ENCODE measurements around the gene IMMP2L.
A peak's percentile ranks its signal among the peaks of the same experiment; 100 is the strongest.
"Not testable (repeated sequence)": the region's sequence is repeated elsewhere in the genome, so short reads cannot be mapped to it uniquely, and the experiment has no call there.

IMMP2L gene

GRCh38 chr7:111561904-111562732 is at the start of gene IMMP2L:
Gene IMMP2L, minus strand, starts transcription at chr7:111562492.
- DNase-seq: peak; percentile 55

- not testable (repeated sequence) for DNase-seq
These were observed 47.4 kb upstream of the IMMP2L start for GRCh38 chr7:111609483-111610254.

- no peak for DNase-seq
These were observed 45.3 kb upstream of the IMMP2L start for GRCh38 chr7:111607621-111608020.

- no peak for DNase-seq
These were observed 43.0 kb upstream of the IMMP2L start for GRCh38 chr7:111605246-111605645.

GRCh38 chr7:111600091-111600490 is 37.8 kb upstream of the IMMP2L start:
- no peak for DNase-seq

- DNase-seq: no peak
These were observed 33.5 kb upstream of the IMMP2L start for GRCh38 chr7:111595780-111596179.

GRCh38 chr7:111594602-111595001 is 32.3 kb upstream of the IMMP2L start:
- no peak for DNase-seq

- DNase-seq: no peak
These were observed 31.1 kb upstream of the IMMP2L start for GRCh38 chr7:111593343-111593742.

- no peak for DNase-seq
These were observed 25.8 kb upstream of the IMMP2L start for GRCh38 chr7:111588065-111588433.

- no peak for DNase-seq
These were observed 25.2 kb upstream of the IMMP2L start for GRCh38 chr7:111587410-111588064.

GRCh38 chr7:111586711-111587409 is 24.6 kb upstream of the IMMP2L start:
- no peak for DNase-seq

- DNase-seq: not testable (repeated sequence)
These were observed 19.6 kb upstream of the IMMP2L start for GRCh38 chr7:111581784-111582488.

- DNase-seq: not testable (repeated sequence)
These were observed 18.9 kb upstream of the IMMP2L start for GRCh38 chr7:111581207-111581606.

- DNase-seq: no peak
These were observed 16.5 kb upstream of the IMMP2L start for GRCh38 chr7:111578754-111579153.

- DNase-seq: no peak
These were observed 9.4 kb upstream of the IMMP2L start for GRCh38 chr7:111571720-111572119.

GRCh38 chr7:111568870-111569462 is 6.7 kb upstream of the IMMP2L start:
- DNase-seq: no peak

GRCh38 chr7:111568419-111568818 is 6.1 kb upstream of the IMMP2L start:
- DNase-seq: no peak

GRCh38 chr7:111564078-111564477 is 1.8 kb upstream of the IMMP2L start:
- DNase-seq: no peak

GRCh38 chr7:111561654-111561903 is 713 bp downstream of the IMMP2L start:
- DNase-seq: no peak

GRCh38 chr7:111560773-111561653 is 1.3 kb downstream of the IMMP2L start:
- DNase-seq: no peak

GRCh38 chr7:111558991-111559390 is 3.3 kb downstream of the IMMP2L start:
- no peak for DNase-seq
